Epidermal melanocyte (primary cell): ENCODE results near the gene GLIS2.

Experiments used
- DNase-seq: peaks from one replicate; pipeline ENCODE4 v3.0.0; 2011; ENCODE audit warnings: low spot score; ENCODE audit not compliant: insufficient read length

The GLIS2 gene

DNA sequence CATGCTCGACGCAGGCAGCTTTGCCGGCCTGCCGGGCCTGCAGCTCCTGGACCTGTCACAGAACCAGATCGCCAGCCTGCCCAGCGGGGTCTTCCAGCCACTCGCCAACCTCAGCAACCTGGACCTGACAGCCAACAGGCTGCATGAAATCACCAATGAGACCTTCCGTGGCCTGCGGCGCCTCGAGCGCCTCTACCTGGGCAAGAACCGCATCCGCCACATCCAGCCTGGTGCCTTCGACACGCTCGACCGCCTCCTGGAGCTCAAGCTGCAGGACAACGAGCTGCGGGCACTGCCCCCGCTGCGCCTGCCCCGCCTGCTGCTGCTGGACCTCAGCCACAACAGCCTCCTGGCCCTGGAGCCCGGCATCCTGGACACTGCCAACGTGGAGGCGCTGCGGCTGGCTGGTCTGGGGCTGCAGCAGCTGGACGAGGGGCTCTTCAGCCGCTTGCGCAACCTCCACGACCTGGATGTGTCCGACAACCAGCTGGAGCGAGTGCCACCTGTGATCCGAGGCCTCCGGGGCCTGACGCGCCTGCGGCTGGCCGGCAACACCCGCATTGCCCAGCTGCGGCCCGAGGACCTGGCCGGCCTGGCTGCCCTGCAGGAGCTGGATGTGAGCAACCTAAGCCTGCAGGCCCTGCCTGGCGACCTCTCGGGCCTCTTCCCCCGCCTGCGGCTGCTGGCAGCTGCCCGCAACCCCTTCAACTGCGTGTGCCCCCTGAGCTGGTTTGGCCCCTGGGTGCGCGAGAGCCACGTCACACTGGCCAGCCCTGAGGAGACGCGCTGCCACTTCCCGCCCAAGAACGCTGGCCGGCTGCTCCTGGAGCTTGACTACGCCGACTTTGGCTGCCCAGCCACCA, 65.4 kb downstream of the GLIS2 start:
- no peak for DNase-seq

DNA sequence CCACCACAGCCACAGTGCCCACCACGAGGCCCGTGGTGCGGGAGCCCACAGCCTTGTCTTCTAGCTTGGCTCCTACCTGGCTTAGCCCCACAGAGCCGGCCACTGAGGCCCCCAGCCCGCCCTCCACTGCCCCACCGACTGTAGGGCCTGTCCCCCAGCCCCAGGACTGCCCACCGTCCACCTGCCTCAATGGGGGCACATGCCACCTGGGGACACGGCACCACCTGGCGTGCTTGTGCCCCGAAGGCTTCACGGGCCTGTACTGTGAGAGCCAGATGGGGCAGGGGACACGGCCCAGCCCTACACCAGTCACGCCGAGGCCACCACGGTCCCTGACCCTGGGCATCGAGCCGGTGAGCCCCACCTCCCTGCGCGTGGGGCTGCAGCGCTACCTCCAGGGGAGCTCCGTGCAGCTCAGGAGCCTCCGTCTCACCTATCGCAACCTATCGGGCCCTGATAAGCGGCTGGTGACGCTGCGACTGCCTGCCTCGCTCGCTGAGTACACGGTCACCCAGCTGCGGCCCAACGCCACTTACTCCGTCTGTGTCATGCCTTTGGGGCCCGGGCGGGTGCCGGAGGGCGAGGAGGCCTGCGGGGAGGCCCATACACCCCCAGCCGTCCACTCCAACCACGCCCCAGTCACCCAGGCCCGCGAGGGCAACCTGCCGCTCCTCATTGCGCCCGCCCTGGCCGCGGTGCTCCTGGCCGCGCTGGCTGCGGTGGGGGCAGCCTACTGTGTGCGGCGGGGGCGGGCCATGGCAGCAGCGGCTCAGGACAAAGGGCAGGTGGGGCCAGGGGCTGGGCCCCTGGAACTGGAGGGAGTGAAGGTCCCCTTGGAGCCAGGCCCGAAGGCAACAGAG, 66.3 kb downstream of the GLIS2 start:
- no peak for DNase-seq

DNA sequence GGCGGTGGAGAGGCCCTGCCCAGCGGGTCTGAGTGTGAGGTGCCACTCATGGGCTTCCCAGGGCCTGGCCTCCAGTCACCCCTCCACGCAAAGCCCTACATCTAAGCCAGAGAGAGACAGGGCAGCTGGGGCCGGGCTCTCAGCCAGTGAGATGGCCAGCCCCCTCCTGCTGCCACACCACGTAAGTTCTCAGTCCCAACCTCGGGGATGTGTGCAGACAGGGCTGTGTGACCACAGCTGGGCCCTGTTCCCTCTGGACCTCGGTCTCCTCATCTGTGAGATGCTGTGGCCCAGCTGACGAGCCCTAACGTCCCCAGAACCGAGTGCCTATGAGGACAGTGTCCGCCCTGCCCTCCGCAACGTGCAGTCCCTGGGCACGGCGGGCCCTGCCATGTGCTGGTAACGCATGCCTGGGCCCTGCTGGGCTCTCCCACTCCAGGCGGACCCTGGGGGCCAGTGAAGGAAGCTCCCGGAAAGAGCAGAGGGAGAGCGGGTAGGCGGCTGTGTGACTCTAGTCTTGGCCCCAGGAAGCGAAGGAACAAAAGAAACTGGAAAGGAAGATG, 67.0 kb downstream of the GLIS2 start:
- DNase-seq = no peak

DNA sequence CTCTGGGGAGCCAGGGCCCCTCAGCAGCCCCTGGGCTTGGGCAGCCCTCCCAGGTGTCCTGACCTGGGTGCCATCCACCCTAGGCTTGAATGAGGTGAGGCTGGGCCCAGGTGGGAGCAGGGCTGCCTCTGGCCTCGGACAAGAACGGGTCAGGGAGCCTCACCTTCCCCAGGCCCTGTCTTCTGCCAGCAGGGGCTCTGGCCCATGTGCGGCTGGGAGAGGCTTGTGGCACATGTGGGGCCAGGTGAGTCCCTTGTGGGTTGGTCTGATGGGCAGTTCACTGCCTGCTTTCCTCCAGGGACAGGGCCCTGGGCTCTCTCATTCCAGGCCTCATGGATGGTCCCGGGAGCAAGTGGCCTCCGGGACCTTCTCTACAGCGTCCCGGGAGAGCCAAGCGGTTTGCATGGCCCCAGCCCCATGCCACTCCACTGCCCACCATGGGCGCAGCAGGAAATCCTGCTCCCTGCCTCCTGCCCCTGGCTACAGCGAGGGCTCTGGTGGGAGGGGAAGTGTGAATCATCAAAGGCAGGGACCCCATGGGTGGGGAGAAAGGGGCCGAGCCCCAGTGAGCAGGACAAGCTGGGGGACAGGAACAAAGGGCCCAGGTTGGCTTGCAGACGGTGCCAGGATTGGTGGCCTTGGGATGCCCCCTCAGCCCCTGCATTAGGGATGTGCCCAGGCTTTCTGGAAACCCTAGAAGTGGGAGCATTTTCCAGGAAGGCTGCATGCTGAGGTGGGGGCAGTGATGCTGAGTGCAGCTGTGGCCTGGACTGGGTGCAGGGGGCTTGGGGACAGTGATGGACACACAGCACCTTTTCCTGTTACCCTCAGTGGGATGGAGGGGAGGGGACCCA, 68.0 kb downstream of the GLIS2 start:
- DNase-seq = no peak

DNA sequence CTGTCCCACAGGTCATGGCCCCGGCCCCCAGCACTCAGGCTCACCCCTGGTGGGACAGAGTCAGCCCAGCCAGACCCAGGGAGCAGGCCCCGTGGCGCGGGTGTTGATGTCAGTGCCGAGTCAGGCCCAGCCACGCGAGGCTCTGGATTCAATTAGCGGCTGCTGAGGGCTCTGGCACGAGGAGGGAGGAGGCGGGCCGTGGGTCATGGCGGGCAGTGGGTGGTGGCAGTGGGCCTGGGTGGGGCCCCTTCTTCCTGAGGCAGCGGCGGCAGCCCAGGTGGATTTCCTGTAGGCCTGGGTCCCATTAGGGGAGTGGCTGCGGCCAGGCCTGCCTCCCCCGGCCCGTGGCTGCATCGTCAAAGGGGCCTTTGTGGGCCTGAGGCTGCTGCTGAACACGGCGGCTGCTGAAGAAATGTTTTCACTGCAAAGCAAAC, 68.7 kb downstream of the GLIS2 start:
- DNase-seq = peak; percentile 79

DNA sequence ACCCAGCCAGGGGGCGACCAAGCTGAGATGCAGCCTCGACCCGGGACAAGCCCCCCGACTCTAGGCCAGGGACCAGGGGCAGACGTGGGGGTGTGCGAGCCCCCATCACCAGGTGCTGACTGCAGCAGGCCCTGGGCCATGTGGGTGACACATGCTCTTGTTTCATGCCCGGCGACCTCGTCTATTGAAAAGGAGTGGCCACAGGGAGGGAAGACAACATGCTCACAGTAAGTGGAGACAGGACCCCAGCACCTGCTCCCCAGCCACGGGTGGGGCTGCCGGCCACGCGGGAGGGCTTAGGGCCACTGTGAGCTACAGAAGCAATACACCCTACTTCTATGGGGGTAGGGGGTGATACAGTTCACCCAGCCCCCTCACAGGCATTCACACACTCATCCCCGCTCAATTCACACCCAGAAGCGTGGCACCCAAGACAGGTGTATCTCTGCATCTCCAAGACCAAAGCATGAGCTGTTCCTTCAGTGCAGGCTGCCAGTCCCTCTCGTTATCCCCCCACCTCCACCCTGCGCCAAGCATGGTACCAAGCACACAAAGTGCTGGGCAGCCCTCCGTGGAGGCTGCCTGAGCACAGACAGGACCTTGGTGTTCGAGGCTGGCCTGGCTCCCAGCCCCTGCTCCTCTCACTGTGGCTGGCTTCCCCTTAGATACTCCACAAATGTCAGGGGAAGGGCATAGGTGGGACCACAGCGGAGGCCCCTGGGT, 69.4 kb downstream of the GLIS2 start:
- DNase-seq = no peak

DNA sequence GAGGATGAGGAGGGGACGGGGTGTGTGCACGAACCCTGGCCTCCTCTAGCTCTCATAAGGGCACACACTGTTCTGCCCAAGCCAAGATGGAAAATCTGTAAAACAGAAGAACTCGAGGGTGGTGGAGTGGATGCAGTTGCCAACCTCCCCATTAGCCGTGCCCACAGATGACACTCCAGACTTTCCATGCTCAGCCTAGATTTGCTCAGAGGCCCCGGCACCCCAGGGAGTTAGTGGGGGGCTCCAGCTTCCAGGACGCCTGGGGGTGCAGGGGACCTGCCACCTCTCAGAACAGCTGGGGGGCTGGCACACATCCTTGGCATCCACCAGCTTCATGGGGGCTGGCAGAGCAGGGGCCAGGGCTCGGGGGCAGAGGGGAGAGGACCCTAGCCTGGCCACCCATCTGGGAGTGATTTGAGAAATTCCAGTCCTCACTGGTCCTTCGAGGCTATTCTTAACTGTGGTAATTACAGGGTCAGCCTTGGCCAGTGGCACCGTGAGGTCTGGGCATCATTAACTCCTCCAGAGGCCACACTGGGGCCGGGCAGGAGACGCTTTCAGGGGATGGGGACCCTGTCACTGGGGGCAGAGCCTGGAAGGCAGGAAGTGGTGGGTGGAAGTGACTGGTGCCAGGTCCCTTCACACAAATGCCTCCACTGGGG, 70.1 kb downstream of the GLIS2 start:
- DNase-seq = no peak

DNA sequence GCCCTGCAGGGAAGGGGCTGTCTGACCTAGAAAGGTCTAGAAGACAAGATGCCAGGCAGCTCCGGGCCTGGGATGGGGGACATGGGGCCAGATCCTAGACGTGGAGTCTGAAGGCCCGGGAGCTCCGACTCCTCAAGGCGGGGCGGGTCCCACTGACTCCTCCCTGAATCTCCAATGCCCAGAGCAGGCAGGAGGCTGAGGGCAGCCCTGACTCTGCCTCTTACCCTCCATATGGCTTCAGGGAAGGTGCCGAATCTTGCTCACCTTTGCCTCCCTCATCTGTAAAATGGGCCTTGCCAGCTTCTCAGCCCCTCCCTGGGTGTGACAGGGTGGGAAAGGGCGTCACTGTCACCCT, 70.6 kb downstream of the GLIS2 start:
- DNase-seq = no peak

DNA sequence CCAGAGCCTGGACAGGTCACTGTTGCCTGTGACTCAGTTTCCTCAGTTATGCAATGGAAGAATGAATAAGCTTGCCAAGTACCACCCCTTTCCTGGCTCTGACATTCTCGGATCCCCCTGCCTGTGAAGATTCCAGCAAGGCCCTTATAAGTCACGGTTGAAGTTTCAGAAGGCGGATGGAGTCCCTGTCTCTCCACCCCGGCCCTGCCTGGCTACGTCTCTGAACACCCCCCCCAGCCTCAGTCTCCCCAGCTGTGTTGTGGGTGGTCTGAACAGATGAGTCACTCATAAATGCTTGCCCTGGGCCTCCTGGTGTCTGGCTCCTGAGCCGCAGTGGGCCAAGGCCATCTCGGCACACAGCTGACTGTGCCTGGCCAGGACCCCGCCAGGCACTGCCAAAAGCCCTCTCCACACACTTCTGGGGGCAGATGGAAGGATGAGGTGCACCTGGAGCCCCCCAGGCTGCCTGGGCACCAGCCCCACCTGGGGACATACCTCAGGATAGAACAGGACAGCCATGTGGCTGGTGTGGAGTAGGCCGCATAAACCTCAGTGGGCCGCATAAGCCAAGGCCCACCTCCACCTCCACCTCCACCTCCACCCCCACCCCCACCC, 71.2 kb downstream of the GLIS2 start:
- DNase-seq = no peak

DNA sequence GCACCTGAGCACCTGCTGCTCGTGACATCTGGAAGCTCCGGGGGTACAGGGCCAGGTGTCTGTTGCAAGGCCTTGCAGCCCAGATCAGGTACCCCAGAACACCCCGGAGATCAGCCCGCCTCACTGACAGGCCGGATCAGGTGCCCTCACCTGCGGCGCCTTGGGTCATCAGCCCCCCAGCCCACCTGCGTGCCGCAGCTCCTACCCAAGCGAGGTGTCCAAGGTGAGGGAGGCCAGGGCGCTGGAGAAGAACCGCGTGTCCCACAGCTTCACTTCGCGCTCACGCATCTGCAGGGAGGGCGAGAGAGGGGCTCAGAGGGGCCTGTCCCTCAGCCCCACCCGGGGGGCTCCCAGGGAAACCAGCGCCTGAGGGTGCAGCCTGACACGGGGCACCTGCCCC, 71.9 kb downstream of the GLIS2 start:
- no peak for DNase-seq

DNA sequence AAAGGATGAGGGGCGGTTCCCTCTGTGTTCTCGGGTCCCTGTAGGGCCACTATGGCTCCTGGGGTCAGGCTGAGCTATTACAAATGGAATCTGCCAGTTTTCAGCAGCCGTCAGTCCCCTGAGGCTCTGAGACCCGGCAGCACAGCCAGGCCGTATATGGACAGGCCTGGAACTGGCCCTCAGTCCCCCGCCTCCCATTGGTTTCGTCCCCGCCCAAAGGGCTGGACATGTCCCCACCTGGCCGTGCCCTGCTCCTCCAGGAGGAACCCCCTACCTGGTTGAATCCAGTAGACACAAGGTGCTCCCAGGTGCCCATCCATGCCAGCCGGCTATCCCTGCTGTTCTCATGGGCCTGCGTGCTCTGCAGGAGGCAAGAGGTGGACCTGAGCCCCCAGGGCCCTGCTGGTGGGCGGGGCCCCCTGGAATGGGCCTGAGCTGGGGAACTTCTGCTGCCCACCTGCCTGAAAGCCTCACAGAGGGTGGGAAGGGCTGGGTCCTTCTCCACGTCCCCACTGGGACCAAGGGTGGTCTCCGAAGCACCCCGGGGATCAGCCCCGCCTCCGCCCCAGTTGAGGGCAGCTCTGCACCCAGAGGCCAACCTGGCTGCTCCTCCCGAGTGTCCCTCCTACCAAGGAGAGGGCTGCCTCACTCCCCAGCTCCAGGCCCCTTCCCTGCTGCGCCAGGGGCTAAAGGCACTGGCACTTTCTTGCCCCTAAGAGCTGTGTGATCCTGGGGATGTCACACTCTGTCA, 72.6 kb downstream of the GLIS2 start:
- no peak for DNase-seq
